Spinal cord (tissue), 10 donors: ENCODE data around the gene HGFAC. TPM values are rescaled to one million over a fixed set of nuclear protein-coding genes. Genes with fewer than 3 reads are reported as not detected.

Experiments used
- DNase-seq, 6 donors: peaks; one replicate each; pipeline versions ENCODE4 v3.0.0 to v3.0.0-alpha.2; 2013 to 2015; ENCODE audit warnings: low spot score in 6 of 6, low read depth in 4 of 6
- H3K27ac ChIP-seq: one replicate; pipeline ENCODE4 v1.5.1; 2013; ENCODE audit warnings: low read depth, low read length, control low read depth
- H3K27me3 ChIP-seq: one replicate; pipeline ENCODE4 v1.6.1; 2013; ENCODE audit warnings: low read length; ENCODE audit not compliant: control insufficient read depth, insufficient read depth
- H3K36me3 ChIP-seq: one replicate; pipeline ENCODE4 v1.6.1; 2013; ENCODE audit warnings: low read length; ENCODE audit not compliant: control insufficient read depth, insufficient read depth
- H3K4me1 ChIP-seq: one replicate; pipeline ENCODE4 v1.6.1; 2013; ENCODE audit warnings: low read length; ENCODE audit not compliant: control insufficient read depth, insufficient read depth
- H3K4me3 ChIP-seq: one replicate; pipeline ENCODE4 v1.5.1; 2013; ENCODE audit warnings: low read depth, low read length, control low read depth
- H3K9me3 ChIP-seq: one replicate; pipeline ENCODE4 v1.6.1; 2013; ENCODE audit warnings: low read length; ENCODE audit not compliant: control insufficient read depth, insufficient read depth
- WGBS: methylation state at CpG from one replicate; pipeline ENCODE4 v1.1.5; 2013; ENCODE audit warnings: missing lambda C conversion rate; ENCODE audit not compliant: insufficient coverage; 5-methylcytosine and 5-hydroxymethylcytosine counted together
- polyA plus RNA-seq, 2 donors: library from polyadenylated mRNA; unstranded; fragments of 120-200 nt; gene quantifications; one replicate each; pipeline ENCODE4 v1.2.1, GENCODE V29; 2013; ENCODE audit not compliant: insufficient read length in 2 of 2
- total RNA-seq, 2 donors: library from RNA; depleted of rRNA in 1 of 2; stranded (reverse); fragments of 120-200 nt in 1 of 2; fragments of >200 nt in 1 of 2; gene quantifications; one replicate each; pipeline versions ENCODE4 v1.2.3 to v1.2.4, GENCODE V29; 2013 to 2014
- donor health status: healthy.

The HGFAC gene
- total and polyA plus RNA-seq, 4 donors, result 0.40 to 6.1 (median 3.5) TPM

DNA sequence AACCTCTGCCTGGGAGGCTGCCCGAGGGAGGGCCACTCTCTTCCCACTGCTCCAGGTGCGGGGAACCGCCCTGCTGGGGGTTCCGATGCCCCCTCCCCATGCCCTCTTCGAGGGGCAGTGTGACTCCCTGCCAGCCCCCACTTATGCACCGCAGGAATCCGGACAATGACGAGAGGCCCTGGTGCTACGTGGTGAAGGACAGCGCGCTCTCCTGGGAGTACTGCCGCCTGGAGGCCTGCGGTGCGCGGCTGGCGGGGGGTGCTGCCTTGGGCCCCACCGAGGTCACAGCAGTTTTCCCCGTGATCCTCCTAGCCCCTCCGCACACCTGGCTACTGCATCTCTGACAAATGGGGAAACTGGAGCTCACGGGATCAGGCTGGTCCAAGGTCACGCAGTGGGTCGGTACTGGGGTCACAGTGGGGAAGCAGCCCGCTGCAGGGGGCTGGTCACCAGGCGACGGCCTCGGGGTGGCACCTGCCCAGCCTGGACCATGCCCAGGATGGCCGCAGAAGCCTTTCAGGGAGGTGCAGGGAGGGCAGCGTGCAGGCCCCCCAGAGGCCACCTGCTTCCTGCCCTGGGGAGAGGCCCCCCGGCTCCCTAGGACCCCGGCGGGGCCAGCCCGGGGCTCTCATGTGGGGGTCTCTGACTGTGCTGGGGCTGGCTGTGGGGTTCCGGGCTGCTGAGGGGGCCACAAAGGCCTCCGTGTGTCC is 3.5 kb downstream of the HGFAC start:
- H3K4me1 ChIP-seq, result peaks cover 12% of the 10 kb centered on the region
- H3K4me3 ChIP-seq, result no peak overlapping the region
- H3K27ac ChIP-seq, result no peak overlapping the region
- H3K9me3 ChIP-seq, result no peaks in the 10 kb centered on the region
- H3K27me3 ChIP-seq, result no peaks in the 10 kb centered on the region
- 86% methylated on average over 34 of the region's 34 CpGs for WGBS
- H3K36me3 ChIP-seq, result peaks cover 72% of the 10 kb centered on the region
- DNase-seq, result no peak

DNA sequence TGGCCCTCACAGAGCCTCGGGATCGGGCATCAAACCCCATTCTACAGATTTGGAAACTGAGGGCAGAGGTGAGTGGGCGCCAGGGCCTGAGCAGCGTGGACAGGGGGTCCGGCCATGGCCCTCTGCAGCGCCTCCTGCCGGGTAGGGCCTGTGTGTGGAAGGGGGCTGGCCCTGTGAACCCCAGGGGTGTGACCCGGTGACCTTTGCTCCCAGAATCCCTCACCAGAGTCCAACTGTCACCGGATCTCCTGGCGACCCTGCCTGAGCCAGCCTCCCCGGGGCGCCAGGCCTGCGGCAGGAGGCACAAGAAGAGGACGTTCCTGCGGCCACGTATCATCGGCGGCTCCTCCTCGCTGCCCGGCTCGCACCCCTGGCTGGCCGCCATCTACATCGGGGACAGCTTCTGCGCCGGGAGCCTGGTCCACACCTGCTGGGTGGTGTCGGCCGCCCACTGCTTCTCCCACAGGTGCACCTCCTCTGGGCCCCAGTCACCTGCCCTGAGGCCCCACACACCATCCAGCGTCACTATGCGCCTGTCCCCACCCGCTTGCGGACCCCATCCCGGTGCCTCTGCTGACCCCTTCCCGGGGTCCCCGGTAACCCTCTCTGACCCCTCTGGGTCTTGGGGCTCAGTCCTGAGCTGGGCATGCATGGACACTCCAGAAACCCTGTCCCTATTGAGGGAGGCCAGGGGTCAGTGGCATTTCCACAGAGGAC is 4.2 kb downstream of the HGFAC start:
- Histone ChIP-seq H3K36me3 (peaks cover 72% of the 10 kb centered on the region), H3K27me3 (no peaks in the 10 kb centered on the region), H3K4me3 (no peak overlapping the region), H3K4me1 (peaks cover 8% of the 10 kb centered on the region), H3K9me3 (no peaks in the 10 kb centered on the region), H3K27ac (no peak overlapping the region)
- WGBS, result 92% methylated on average over 31 of the region's 34 CpGs
- DNase-seq, result no peak

DNA sequence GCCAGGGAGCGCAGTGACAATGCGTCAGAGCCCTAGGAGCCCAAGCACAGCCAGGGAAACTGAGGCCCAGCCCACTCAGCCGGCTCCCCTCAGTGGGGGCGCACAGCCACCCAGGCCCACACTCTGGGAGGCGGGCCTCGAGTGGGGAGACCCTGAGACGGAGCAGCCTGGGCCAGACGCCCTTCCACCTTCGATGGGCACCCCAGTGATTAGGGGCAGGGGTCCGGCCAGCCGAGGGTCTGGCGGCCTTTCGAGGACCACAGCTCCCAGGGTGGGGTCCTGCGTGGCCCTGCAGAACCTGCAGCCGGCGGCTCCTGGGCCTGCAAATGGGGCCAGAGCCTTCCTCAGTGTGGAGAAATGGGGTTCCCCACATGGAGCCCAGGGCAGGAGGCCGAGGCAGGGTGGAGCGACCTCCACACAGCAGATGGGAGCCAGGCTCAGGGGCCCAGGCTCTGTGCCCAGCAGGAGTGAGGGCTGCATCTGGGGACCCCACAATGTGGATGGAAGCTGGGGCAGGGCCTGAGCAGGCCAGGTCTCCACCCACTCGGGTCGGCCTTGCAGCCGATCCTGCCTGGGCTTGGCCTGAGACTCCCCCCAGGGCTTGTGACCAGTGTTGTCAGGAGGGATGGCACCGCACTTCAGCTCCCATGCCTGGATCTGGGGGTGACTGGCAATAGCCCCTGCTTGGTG is 5.0 kb downstream of the HGFAC start:
- H3K4me1 ChIP-seq, result peaks cover 4% of the 10 kb centered on the region
- H3K9me3 ChIP-seq, result no peaks in the 10 kb centered on the region
- H3K4me3 ChIP-seq, result no peak overlapping the region
- no peaks in the 10 kb centered on the region for H3K27me3 ChIP-seq
- peaks cover 64% of the 10 kb centered on the region for H3K36me3 ChIP-seq
- no peak overlapping the region for H3K27ac ChIP-seq
- DNase-seq, result no peak
- WGBS, result 95% methylated on average over 22 of the region's 22 CpGs

DNA sequence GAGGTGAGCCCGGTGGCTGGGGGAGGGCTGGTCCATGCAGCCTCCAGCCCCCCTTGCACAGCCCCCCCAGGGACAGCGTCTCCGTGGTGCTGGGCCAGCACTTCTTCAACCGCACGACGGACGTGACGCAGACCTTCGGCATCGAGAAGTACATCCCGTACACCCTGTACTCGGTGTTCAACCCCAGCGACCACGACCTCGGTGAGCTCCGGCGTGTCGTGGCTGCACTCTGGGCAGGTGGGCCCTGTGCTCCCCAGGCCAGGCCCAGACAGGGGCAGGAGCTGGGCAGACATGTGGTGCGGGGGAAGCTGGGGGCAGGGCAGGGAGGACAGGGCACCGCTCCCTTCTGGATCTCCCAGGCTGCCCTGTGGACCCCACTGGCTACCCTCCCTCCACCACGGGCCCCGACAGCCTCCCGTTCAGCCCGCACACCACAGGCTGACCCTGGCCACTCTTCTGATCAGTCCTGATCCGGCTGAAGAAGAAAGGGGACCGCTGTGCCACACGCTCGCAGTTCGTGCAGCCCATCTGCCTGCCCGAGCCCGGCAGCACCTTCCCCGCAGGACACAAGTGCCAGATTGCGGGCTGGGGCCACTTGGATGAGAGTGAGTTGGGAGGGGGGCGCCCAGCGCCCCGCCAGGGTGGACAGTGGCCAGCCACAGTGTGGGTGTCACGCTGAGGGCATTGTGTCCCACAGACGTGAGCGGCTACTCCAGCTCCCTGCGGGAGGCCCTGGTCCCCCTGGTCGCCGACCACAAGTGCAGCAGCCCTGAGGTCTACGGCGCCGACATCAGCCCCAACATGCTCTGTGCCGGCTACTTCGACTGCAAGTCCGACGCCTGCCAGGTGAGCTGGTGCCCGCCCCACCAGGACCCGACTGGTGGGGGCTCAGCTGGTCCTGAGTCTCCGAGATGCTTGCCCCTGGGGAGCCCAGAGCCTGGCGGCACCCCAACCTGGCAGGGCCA is 5.9 kb downstream of the HGFAC start:
- whole genome bisulfite sequencing, result 92% methylated on average over 49 of the region's 53 CpGs
- no peaks in the 10 kb centered on the region for H3K9me3 ChIP-seq
- peaks cover 4% of the 10 kb centered on the region for H3K4me1 ChIP-seq
- DNase-seq, result no peak
- peaks cover 58% of the 10 kb centered on the region for H3K36me3 ChIP-seq
- H3K27me3 ChIP-seq, result no peaks in the 10 kb centered on the region
- H3K27ac ChIP-seq, result no peak overlapping the region
- H3K4me3 ChIP-seq, result no peak overlapping the region

DNA sequence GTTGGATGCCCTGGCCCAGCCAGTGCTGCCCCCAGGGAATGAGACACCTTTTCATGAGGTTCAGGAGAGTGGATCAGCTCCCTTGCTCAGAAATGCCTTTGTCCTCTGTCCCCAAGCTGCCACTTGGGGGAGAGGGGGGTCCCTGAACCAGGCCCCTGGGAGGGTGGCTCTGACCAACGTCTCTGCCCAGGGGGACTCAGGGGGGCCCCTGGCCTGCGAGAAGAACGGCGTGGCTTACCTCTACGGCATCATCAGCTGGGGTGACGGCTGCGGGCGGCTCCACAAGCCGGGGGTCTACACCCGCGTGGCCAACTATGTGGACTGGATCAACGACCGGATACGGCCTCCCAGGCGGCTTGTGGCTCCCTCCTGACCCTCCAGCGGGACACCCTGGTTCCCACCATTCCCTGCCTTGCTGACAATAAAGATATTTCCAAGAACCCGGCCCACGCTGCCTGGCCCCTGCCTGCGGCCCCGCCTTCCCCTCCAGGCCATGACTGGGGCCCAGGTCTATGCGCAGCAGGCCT is 7.3 kb downstream of the HGFAC start:
- Histone ChIP-seq H3K27me3 (no peaks in the 10 kb centered on the region), H3K36me3 (peaks cover 55% of the 10 kb centered on the region), H3K4me3 (no peak overlapping the region), H3K4me1 (no peaks in the 10 kb centered on the region), H3K9me3 (no peaks in the 10 kb centered on the region), H3K27ac (no peak overlapping the region)
- 90% methylated on average over 21 of the region's 21 CpGs for WGBS
- no peak for DNase-seq

DNA sequence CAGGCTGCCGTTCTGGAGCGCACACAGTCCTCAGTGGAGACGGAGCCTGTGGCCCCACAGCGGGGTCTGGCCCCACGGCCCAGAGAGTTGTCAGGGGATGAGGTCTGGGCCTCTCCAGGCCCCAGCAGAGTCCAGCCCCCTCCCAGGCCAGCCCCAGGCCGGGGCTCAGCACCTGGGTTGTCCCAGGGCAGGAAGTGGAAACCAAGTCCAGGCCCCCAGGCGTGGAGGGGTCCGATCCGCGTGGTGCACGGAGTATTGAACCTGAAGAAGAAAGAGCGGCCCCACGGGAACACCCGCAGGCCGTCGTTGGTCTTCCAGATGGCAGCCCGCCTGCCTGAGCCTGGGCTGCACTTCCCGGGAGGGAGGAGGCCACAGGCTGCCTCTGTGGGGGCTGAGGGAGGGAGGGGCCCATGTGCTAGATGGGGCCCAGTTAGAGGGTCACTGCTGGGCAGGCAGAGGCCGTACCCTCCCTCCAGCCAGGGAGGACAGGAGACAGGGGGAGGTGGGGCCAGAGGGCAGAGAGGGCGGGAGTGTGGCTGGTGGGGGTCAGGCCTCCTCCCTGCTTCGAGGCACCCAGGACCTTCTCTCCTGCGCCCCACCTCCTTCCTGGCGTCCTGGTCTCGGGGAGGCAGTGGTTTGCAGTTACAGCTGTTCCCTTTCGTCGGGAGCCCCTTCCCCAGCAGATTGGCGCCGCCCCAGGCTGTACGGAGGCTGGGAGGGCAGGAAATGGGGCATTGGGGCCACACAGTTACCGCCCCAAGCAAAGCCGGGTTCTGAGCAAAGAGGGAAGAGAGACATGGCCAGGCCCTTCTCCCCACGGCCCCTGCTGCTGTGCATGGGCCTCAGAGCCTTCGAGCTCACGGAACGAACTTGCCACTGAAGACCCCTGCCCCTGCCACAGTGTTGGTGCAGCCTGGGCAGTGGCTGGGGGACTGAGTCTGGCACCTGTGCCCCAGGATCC is 8.1 kb downstream of the HGFAC start:
- Histone ChIP-seq H3K27ac (no peak overlapping the region), H3K4me1 (no peaks in the 10 kb centered on the region), H3K9me3 (no peaks in the 10 kb centered on the region), H3K4me3 (no peak overlapping the region), H3K36me3 (peaks cover 49% of the 10 kb centered on the region), H3K27me3 (no peaks in the 10 kb centered on the region)
- no peak for DNase-seq
- WGBS, result 69% methylated on average over 33 of the region's 35 CpGs

DNA sequence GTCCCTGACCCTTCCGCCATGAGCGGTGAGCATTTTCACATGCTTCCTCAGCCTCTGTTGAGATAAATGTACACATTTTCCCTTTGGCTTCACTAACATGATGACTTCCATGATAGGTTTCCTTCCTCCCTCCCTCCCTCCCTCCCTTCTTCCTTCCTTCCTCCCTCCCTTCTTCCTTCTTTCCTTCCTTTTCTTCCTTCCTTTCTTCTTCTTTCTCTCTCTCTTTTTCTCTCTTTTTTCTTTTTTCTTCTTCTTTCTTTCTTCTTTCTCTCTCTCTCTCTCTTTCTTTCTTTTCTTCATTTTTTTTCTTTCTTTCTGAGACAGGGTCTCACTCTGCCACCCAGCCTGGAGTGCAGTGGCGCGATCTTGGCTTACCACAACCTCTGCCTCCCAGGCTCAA is 8.9 kb downstream of the HGFAC start:
- Histone ChIP-seq H3K36me3 (peaks cover 43% of the 10 kb centered on the region), H3K27ac (no peak overlapping the region), H3K4me1 (no peaks in the 10 kb centered on the region), H3K4me3 (no peak overlapping the region), H3K9me3 (peaks cover 1% of the 10 kb centered on the region), H3K27me3 (no peaks in the 10 kb centered on the region)
- no peak for DNase-seq
- WGBS, result 90% methylated on average over 4 of the region's 4 CpGs

DNA sequence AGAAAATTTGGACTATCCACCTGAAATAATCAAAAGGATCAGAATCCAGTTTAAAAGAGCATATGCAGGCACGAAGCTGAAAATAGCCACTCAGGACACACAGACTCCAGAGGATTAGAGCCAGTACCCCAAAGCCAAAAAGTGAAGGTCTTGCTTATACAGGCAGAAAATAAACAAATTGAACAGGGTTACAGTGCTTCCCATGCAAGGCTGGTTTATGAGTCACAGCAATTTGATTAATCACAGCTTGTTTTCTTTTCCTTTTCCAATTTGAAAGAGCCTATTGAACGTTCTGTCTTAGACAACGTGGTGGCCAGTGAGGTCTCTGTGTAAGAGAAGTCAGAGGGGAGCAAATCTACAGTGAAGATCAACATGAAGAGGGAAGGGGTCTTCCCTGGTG is 10.2 kb downstream of the HGFAC start:
- no peaks in the 10 kb centered on the region for H3K4me1 ChIP-seq
- no peak for DNase-seq
- H3K4me3 ChIP-seq, result no peak overlapping the region
- peaks cover 31% of the 10 kb centered on the region for H3K36me3 ChIP-seq
- WGBS, result 100% methylated on average over 1 of the region's 3 CpGs
- no peak overlapping the region for H3K27ac ChIP-seq
- H3K27me3 ChIP-seq, result no peaks in the 10 kb centered on the region
- H3K9me3 ChIP-seq, result peaks cover 1% of the 10 kb centered on the region
